IMR-90 (cell line): ENCODE results near the gene MICOS13. TPM values are rescaled to one million over a fixed set of nuclear protein-coding genes. Genes with fewer than 3 reads are reported as not detected.

Experiments
- ATAC-seq: fragments of 200-7000 bp; cut with Tn5 transposase; 2 replicates; pipeline ENCODE4 v1.9.1; 2020; ENCODE audit warnings: low read depth, mild to moderate bottlenecking, moderate library complexity
- BruUV-seq: library from RNA; stranded (reverse); fragments of 400-500 nt; replicated peaks from 2 replicates; lab custom pipeline; 2021; lab: Mats Ljungman, UMichigan
- CTCF ChIA-PET: fragments of 300-600 bp; formaldehyde crosslinking; extraction: SDS; loops from one replicate; lab custom pipeline; 2021; ENCODE audit warnings: antibody characterized with exemption; lab: Yijun Ruan, JAX
- POLR2A ChIA-PET: fragments of 300-600 bp; sonication (Branson Sonifier 250); formaldehyde crosslinking; loops from one replicate; lab custom pipeline; 2022; ENCODE audit warnings: antibody characterized with exemption; ENCODE audit not compliant: unreplicated experiment; lab: Charles Lee
- DNase-seq: peaks from one replicate; pipeline ENCODE4 v3.0.0; 2013
- H2AFZ ChIP-seq: replicated peaks from 2 replicates; pipeline ENCODE3; 2013; ENCODE audit warnings: low read length, mild to moderate bottlenecking; ENCODE audit not compliant: poor library complexity
- H2AK5ac ChIP-seq: 2 replicates; pipeline ENCODE4 v1.6.1; 2013; ENCODE audit warnings: low read depth, low read length, inconsistent platforms
- H2AK9ac ChIP-seq: replicated peaks from 2 replicates; pipeline ENCODE3; 2013; ENCODE audit warnings: mild to moderate bottlenecking, low read depth, low read length, moderate library complexity; ENCODE audit not compliant: poor library complexity
- H2BK120ac ChIP-seq: 2 replicates; pipeline ENCODE4 v1.6.1; 2013; ENCODE audit warnings: low read depth, low read length, inconsistent platforms
- H2BK15ac ChIP-seq: 3 replicates; pipeline ENCODE4 v1.6.1; 2013; ENCODE audit warnings: low read depth, low read length, inconsistent platforms
- H2BK20ac ChIP-seq: 2 replicates; pipeline ENCODE4 v1.6.1; 2013; ENCODE audit warnings: low read depth, mild to moderate bottlenecking, inconsistent platforms, low read length, moderate library complexity
- H2BK5ac ChIP-seq: 2 replicates; pipeline ENCODE4 v1.6.1; 2013; ENCODE audit warnings: mild to moderate bottlenecking, low read depth, low read length, inconsistent platforms; ENCODE audit not compliant: poor library complexity, severe bottlenecking
- H3K14ac ChIP-seq: replicated peaks from 2 replicates; pipeline ENCODE4 v1.6.1; 2013; ENCODE audit warnings: low read depth, low read length, inconsistent platforms
- H3K18ac ChIP-seq: 2 replicates; pipeline ENCODE4 v1.6.1; 2013; ENCODE audit warnings: low read depth, low read length, control low read depth
- H3K23ac ChIP-seq: 2 replicates; pipeline ENCODE4 v1.6.1; 2013; ENCODE audit warnings: low read depth, low read length, inconsistent platforms
- H3K27ac ChIP-seq: 2 replicates; pipeline ENCODE4 v1.5.1; 2013; ENCODE audit warnings: mild to moderate bottlenecking, control low read depth, low read length; ENCODE audit not compliant: insufficient read depth
- H3K27me3 ChIP-seq: 2 replicates; pipeline ENCODE4 v1.6.1; 2013; ENCODE audit warnings: low read length; ENCODE audit not compliant: control insufficient read depth, insufficient read depth
- H3K36me3 ChIP-seq: 2 replicates; pipeline ENCODE4 v1.6.1; 2013; ENCODE audit warnings: low read length, mixed read lengths; ENCODE audit not compliant: control insufficient read depth, insufficient read depth
- H3K4ac ChIP-seq: 2 replicates; pipeline ENCODE4 v1.6.1; 2013; ENCODE audit warnings: low read depth, low read length, inconsistent platforms
- H3K4me1 ChIP-seq: 2 replicates; pipeline ENCODE4 v1.6.1; 2013; ENCODE audit warnings: low read length, mixed read lengths; ENCODE audit not compliant: control insufficient read depth, insufficient read depth
- H3K4me2 ChIP-seq: 2 replicates; pipeline ENCODE4 v1.6.1; 2013; ENCODE audit warnings: low read depth, mild to moderate bottlenecking, control low read depth, low read length, moderate library complexity
- H3K4me3 ChIP-seq: 2 replicates; pipeline ENCODE4 v1.5.1; 2013; ENCODE audit warnings: low read depth, mild to moderate bottlenecking, control low read depth, low read length, moderate library complexity; ENCODE audit not compliant: insufficient read depth
- H3K56ac ChIP-seq: 2 replicates; pipeline ENCODE4 v1.6.1; 2013; ENCODE audit warnings: low read length, inconsistent platforms; ENCODE audit not compliant: insufficient read depth; ENCODE audit errors: extremely low read depth
- H3K79me1 ChIP-seq, 2 experiments: 2 replicates each; pipeline ENCODE4 v1.6.1; 2013; ENCODE audit warnings: low read length in 2 of 2, inconsistent platforms in 1 of 2, low read depth in 1 of 2
- H3K9ac ChIP-seq: 2 replicates; pipeline ENCODE4 v1.6.1; 2013; ENCODE audit warnings: low read depth, low read length, control low read depth
- H3K9me1 ChIP-seq: 2 replicates; pipeline ENCODE4 v1.6.1; 2013; ENCODE audit warnings: low read length, inconsistent platforms; ENCODE audit not compliant: insufficient read depth
- H3K9me3 ChIP-seq: 2 replicates; pipeline ENCODE4 v1.6.1; 2013; ENCODE audit warnings: low read length; ENCODE audit not compliant: control insufficient read depth, insufficient read depth
- H4K20me1 ChIP-seq: 2 replicates; pipeline ENCODE4 v1.6.1; 2013; ENCODE audit warnings: low read length, inconsistent platforms; ENCODE audit not compliant: insufficient read depth
- H4K5ac ChIP-seq: 2 replicates; pipeline ENCODE4 v1.6.1; 2013; ENCODE audit warnings: mild to moderate bottlenecking, low read depth, low read length, control low read depth
- H4K8ac ChIP-seq, 2 experiments: 2 replicates each; pipeline ENCODE4 v1.6.1; 2013; ENCODE audit warnings: low read depth in 2 of 2, low read length in 2 of 2, control low read depth in 1 of 2, inconsistent platforms in 1 of 2
- H4K91ac ChIP-seq: 2 replicates; pipeline ENCODE4 v1.6.1; 2013; ENCODE audit warnings: low read depth, low read length, inconsistent platforms; ENCODE audit not compliant: insufficient read depth
- BHLHE40 ChIP-seq: fragments of 150-350 bp; IDR thresholded peaks from 2 replicates; pipeline ENCODE4 v1.6.1; 2016; ENCODE audit warnings: mild to moderate bottlenecking, low read depth, low read length
- CEBPB ChIP-seq: IDR thresholded peaks from 2 replicates; pipeline ENCODE4 v1.6.1; 2012; ENCODE audit warnings: low read depth, low read length, improper control_type of control experiment
- CHD1 ChIP-seq: IDR thresholded peaks from 2 replicates; pipeline ENCODE4 v1.6.1; 2012; ENCODE audit warnings: low read depth, low read length, improper control_type of control experiment
- FOS ChIP-seq: fragments of 150-350 bp; IDR thresholded peaks from 2 replicates; pipeline ENCODE4 v1.6.1; 2016; ENCODE audit warnings: low read depth, low read length
- MAFK ChIP-seq: IDR thresholded peaks from 2 replicates; pipeline ENCODE4 v1.6.1; 2012; ENCODE audit warnings: low read depth, low read length, improper control_type of control experiment
- MAZ ChIP-seq: IDR thresholded peaks from 2 replicates; pipeline ENCODE4 v1.6.1; 2012; ENCODE audit warnings: low read depth, mild to moderate bottlenecking, low read length, improper control_type of control experiment, moderate library complexity, borderline replicate concordance
- MXI1 ChIP-seq: IDR thresholded peaks from 2 replicates; pipeline ENCODE4 v1.6.1; 2012; ENCODE audit warnings: low read depth, mild to moderate bottlenecking, low read length, moderate library complexity, borderline replicate concordance
- NFE2L2 ChIP-seq: fragments of 150-350 bp; IDR thresholded peaks from 2 replicates; pipeline ENCODE4 v1.6.1; 2016; ENCODE audit warnings: low read depth, mild to moderate bottlenecking, low read length
- POLR2A ChIP-seq: IDR thresholded peaks from 2 replicates; pipeline ENCODE4 v1.6.1; 2012; ENCODE audit warnings: mild to moderate bottlenecking, low read depth, low read length
- RAD21 ChIP-seq: IDR thresholded peaks from 2 replicates; pipeline ENCODE4 v1.6.1; 2012; ENCODE audit warnings: low read length, improper control_type of control experiment
- RCOR1 ChIP-seq: IDR thresholded peaks from 2 replicates; pipeline ENCODE4 v1.6.1; 2012; ENCODE audit warnings: mild to moderate bottlenecking, low read length, improper control_type of control experiment; ENCODE audit not compliant: insufficient replicate concordance
- RFX5 ChIP-seq: IDR thresholded peaks from 2 replicates; pipeline ENCODE4 v1.8.0; 2012; ENCODE audit warnings: low read depth, mild to moderate bottlenecking, low read length, moderate library complexity
- SMC3 ChIP-seq: fragments of 150-350 bp; IDR thresholded peaks from 2 replicates; pipeline ENCODE4 v1.6.1; 2016; ENCODE audit warnings: low read depth, mild to moderate bottlenecking, antibody characterized with exemption, low read length, moderate library complexity
- WGBS, 2 experiments: methylation state at CpG; one replicate each; pipeline versions ENCODE4 v1.1.5 to v1.1.7; 2013; ENCODE audit warnings: missing lambda C conversion rate in 2 of 2; ENCODE audit not compliant: insufficient read length in 1 of 2; ENCODE audit errors: extremely low coverage in 2 of 2; 5-methylcytosine and 5-hydroxymethylcytosine counted together
- dilution Hi-C: fragments of 300-500 bp; cut with HindIII; formaldehyde crosslinking; loops from one replicate; pipeline ENCODE4 v1.14.3; 2018; ENCODE audit warnings: low sequenced_read_pairs; ENCODE audit not compliant: unreplicated experiment
- in situ Hi-C: fragments of 300-500 bp; cut with MboI; formaldehyde crosslinking; loops from 3 replicates; pipeline ENCODE4 v1.14.3; 2019; ENCODE audit warnings: low sequenced_read_pairs, inconsistent platforms, mixed read lengths
- intact Hi-C: fragments of 100-400 bp; cut with micrococcal nuclease; formaldehyde crosslinking; loops from 2 replicates; pipeline ENCODE4 v1.10.0; 2022
- polyA plus RNA-seq, 3 experiments: library from polyadenylated mRNA; depleted of rRNA; stranded (reverse); fragments of >200 nt; gene quantifications; 2 replicates each; pipeline ENCODE4 v1.2.3, GENCODE V29; 2012; ENCODE audit warnings: low replicate concordance in 1 of 3
- total RNA-seq: library from RNA; depleted of rRNA; stranded (reverse); fragments of >200 nt; gene quantifications from 2 replicates; pipeline ENCODE4 v1.2.3, GENCODE V29; 2012
- TF ChIP-seq, protein P1 (sequence below): fragments of 150-350 bp; IDR thresholded peaks from 2 replicates; pipeline ENCODE4 v1.6.1; 2017; ENCODE audit warnings: mild to moderate bottlenecking, antibody characterized with exemption, low read length, low read depth
- TF ChIP-seq, protein P2 (sequence below): fragments of 150-350 bp; IDR thresholded peaks from 2 replicates; pipeline ENCODE4 v1.6.1; 2016; ENCODE audit warnings: low read depth, mild to moderate bottlenecking, low read length, moderate library complexity, borderline replicate concordance
- TF ChIP-seq, protein P3 (sequence below): conservative IDR thresholded peaks from 2 replicates; pipeline ENCODE4 v1.5.1; 2012; ENCODE audit warnings: mild to moderate bottlenecking, low read depth, low read length, improper control_type of control experiment

The MICOS13 gene
- total and polyA plus RNA-seq, 2 of the 4 experiments (the other 2 are of a cell fraction), result 14.5 to 48.9 TPM

GRCh38 chr19:5695649-5696195 lies 15.4 kb upstream of the MICOS13 start:
- no peak for ATAC-seq
- H3K27ac ChIP-seq, result no peak overlapping the region
- peak overlapping the region; percentile 58 for H2AK9ac ChIP-seq
- H2BK5ac ChIP-seq, result no peak overlapping the region
- H2AFZ ChIP-seq, result no peak overlapping the region
- no peak overlapping the region for H3K4me3 ChIP-seq
- no TSS peak for BruUV-seq
- H3K9me1 ChIP-seq, result peaks cover 4% of the 10 kb centered on the region; the same call in 1 of the 2 replicates
- no peak overlapping the region for H3K18ac ChIP-seq
- H3K36me3 ChIP-seq, result peaks cover 83% of the 10 kb centered on the region
- DNase-seq, result no peak
- CTCF ChIA-PET, result no interaction called here
- H3K4me2 ChIP-seq, result no peak overlapping the region
- no peak overlapping the region for H4K91ac ChIP-seq
- H3K9ac ChIP-seq, result no peak overlapping the region
- no peak overlapping the region for H2AK5ac ChIP-seq
- in situ Hi-C loops, result no loop called here
- 89% methylated on average over 8 of the region's 28 CpGs; no CpG with 5 or more reads in 1 of the 2 experiments for WGBS, 2 experiments
- no peak overlapping the region for H2BK120ac ChIP-seq
- peaks cover 2% of the 10 kb centered on the region; the same call in 1 of the 2 replicates for H3K4me1 ChIP-seq
- H2BK20ac ChIP-seq, result no peak overlapping the region
- no peak overlapping the region for H3K4ac ChIP-seq
- H3K27me3 ChIP-seq, result no peaks in the 10 kb centered on the region
- H3K56ac ChIP-seq, result no peak overlapping the region
- TF ChIP-seq BHLHE40 (no peak), CEBPB (no peak), NFE2L2 (no peak), POLR2A (no peak), RAD21 (no peak), MAFK (no peak), RFX5 (no peak), CHD1 (no peak), MAZ (no peak), RCOR1 (no peak), MXI1 (no peak), SMC3 (no peak), FOS (no peak)
- TF ChIP-seq, protein P1, sequence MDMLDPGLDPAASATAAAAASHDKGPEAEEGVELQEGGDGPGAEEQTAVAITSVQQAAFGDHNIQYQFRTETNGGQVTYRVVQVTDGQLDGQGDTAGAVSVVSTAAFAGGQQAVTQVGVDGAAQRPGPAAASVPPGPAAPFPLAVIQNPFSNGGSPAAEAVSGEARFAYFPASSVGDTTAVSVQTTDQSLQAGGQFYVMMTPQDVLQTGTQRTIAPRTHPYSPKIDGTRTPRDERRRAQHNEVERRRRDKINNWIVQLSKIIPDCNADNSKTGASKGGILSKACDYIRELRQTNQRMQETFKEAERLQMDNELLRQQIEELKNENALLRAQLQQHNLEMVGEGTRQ, result no peak
- TF ChIP-seq, protein P2, sequence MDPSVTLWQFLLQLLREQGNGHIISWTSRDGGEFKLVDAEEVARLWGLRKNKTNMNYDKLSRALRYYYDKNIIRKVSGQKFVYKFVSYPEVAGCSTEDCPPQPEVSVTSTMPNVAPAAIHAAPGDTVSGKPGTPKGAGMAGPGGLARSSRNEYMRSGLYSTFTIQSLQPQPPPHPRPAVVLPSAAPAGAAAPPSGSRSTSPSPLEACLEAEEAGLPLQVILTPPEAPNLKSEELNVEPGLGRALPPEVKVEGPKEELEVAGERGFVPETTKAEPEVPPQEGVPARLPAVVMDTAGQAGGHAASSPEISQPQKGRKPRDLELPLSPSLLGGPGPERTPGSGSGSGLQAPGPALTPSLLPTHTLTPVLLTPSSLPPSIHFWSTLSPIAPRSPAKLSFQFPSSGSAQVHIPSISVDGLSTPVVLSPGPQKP, result no peak
- TF ChIP-seq, protein P3, sequence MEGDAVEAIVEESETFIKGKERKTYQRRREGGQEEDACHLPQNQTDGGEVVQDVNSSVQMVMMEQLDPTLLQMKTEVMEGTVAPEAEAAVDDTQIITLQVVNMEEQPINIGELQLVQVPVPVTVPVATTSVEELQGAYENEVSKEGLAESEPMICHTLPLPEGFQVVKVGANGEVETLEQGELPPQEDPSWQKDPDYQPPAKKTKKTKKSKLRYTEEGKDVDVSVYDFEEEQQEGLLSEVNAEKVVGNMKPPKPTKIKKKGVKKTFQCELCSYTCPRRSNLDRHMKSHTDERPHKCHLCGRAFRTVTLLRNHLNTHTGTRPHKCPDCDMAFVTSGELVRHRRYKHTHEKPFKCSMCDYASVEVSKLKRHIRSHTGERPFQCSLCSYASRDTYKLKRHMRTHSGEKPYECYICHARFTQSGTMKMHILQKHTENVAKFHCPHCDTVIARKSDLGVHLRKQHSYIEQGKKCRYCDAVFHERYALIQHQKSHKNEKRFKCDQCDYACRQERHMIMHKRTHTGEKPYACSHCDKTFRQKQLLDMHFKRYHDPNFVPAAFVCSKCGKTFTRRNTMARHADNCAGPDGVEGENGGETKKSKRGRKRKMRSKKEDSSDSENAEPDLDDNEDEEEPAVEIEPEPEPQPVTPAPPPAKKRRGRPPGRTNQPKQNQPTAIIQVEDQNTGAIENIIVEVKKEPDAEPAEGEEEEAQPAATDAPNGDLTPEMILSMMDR, result no peak
- no peak overlapping the region for H2BK15ac ChIP-seq
- no peak overlapping the region for H3K23ac ChIP-seq
- H4K5ac ChIP-seq, result no peak overlapping the region
- H3K9me3 ChIP-seq, result no peaks in the 10 kb centered on the region
- H4K20me1 ChIP-seq, result peaks cover 79% of the 10 kb centered on the region
- POLR2A ChIA-PET, result no interaction called here
- no peak overlapping the region for H4K8ac ChIP-seq
- H3K79me1 ChIP-seq, result peaks cover 7 to 79% of the 10 kb centered on the region in 2 experiments; a peak in 3 of 4 replicates
- intact Hi-C loops, result no loop called here
- dilution Hi-C loops, result no loop called here
- H3K14ac ChIP-seq, result no peak overlapping the region
